ENCODE measurements around the gene DPP10.

GRCh38 chr2:114472726-114473125 lies 30.3 kb downstream of the DPP10 start:
- TF ChIP-seq, protein P1, sequence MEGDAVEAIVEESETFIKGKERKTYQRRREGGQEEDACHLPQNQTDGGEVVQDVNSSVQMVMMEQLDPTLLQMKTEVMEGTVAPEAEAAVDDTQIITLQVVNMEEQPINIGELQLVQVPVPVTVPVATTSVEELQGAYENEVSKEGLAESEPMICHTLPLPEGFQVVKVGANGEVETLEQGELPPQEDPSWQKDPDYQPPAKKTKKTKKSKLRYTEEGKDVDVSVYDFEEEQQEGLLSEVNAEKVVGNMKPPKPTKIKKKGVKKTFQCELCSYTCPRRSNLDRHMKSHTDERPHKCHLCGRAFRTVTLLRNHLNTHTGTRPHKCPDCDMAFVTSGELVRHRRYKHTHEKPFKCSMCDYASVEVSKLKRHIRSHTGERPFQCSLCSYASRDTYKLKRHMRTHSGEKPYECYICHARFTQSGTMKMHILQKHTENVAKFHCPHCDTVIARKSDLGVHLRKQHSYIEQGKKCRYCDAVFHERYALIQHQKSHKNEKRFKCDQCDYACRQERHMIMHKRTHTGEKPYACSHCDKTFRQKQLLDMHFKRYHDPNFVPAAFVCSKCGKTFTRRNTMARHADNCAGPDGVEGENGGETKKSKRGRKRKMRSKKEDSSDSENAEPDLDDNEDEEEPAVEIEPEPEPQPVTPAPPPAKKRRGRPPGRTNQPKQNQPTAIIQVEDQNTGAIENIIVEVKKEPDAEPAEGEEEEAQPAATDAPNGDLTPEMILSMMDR (IDR thresholded peaks at IDR 0.05), result no peak
- TF ChIP-seq EZH2 (IDR thresholded peaks at IDR 0.05), result no peak
- no peak for TF ChIP-seq EZH2phosphoT487 (IDR thresholded peaks at IDR 0.05)

Measured in neural progenitor cell (in vitro differentiated cells).